GM19023 (cell line): ENCODE measurements around the gene CADPS.

Experiments
- ATAC-seq: cut with Tn5 transposase; IDR thresholded peaks from one replicate; pipeline ENCODE4 v1.9.1; 2021; ENCODE audit warnings: mild to moderate bottlenecking, moderate library complexity; ENCODE audit not compliant: unreplicated experiment

CADPS gene

GRCh38 chr3:62874711-62875557 lies at the start of gene CADPS:
CADPS (minus strand) TSS chr3:62875416; CDS start chr3:62875029, 387 bp downstream.
- no peak for ATAC-seq

- no peak for ATAC-seq
These were observed 47.9 kb upstream of the CADPS start for GRCh38 chr3:62923066-62923465.

- no peak for ATAC-seq
These were observed 47.1 kb upstream of the CADPS start for GRCh38 chr3:62922326-62922725.

- no peak for ATAC-seq
These were observed 45.2 kb upstream of the CADPS start for GRCh38 chr3:62920466-62920784.

GRCh38 chr3:62919784-62920465 lies 44.7 kb upstream of the CADPS start:
- no peak for ATAC-seq

- no peak for ATAC-seq
These were observed 43.6 kb upstream of the CADPS start for GRCh38 chr3:62918777-62919176.

- ATAC-seq = no peak
These were observed 42.9 kb upstream of the CADPS start for GRCh38 chr3:62918131-62918530.

- ATAC-seq = no peak
These were observed 36.3 kb upstream of the CADPS start for GRCh38 chr3:62911526-62911925.

- no peak for ATAC-seq
These were observed 30.1 kb upstream of the CADPS start for GRCh38 chr3:62905331-62905730.

- ATAC-seq = no peak
These were observed 23.6 kb upstream of the CADPS start for GRCh38 chr3:62898530-62899496.

GRCh38 chr3:62895901-62896300 lies 20.7 kb upstream of the CADPS start:
- ATAC-seq = no peak

- no peak for ATAC-seq
These were observed 17.7 kb upstream of the CADPS start for GRCh38 chr3:62892951-62893350.

- ATAC-seq = no peak
These were observed 16.8 kb upstream of the CADPS start for GRCh38 chr3:62892045-62892444.

GRCh38 chr3:62888778-62889177 lies 13.6 kb upstream of the CADPS start:
- no peak for ATAC-seq

GRCh38 chr3:62888180-62888579 lies 13.0 kb upstream of the CADPS start:
- no peak for ATAC-seq

- no peak for ATAC-seq
These were observed 9.9 kb upstream of the CADPS start for GRCh38 chr3:62885136-62885535.

GRCh38 chr3:62884096-62884870 lies 9.1 kb upstream of the CADPS start:
- ATAC-seq = no peak

GRCh38 chr3:62882676-62883200 lies 7.5 kb upstream of the CADPS start:
- ATAC-seq = no peak

- no peak for ATAC-seq
These were observed 848 bp upstream of the CADPS start for GRCh38 chr3:62876064-62876463.

- no peak for ATAC-seq
These were observed 364 bp upstream of the CADPS start for GRCh38 chr3:62875558-62876002.
